ENCODE measurements around the gene KCNAB2. TPM values are rescaled to one million over a fixed set of nuclear protein-coding genes. Genes with fewer than 3 reads are reported as not detected.

The KCNAB2 gene
- total and polyA plus RNA-seq, 2 donors (not counting 1 experiment from before 2014, with no cell fraction given), result 90.7 to 143 TPM

GRCh38 chr1:6083801-6084446 lies 38.2 kb downstream of the KCNAB2 start:
- TF ChIP-seq EZH2 (IDR thresholded peaks at IDR 0.05; ENCODE audit: borderline replicate concordance, insufficient read depth, low read depth, low read length, poor library complexity, severe bottlenecking), result no peak
- TF ChIP-seq, protein P1, sequence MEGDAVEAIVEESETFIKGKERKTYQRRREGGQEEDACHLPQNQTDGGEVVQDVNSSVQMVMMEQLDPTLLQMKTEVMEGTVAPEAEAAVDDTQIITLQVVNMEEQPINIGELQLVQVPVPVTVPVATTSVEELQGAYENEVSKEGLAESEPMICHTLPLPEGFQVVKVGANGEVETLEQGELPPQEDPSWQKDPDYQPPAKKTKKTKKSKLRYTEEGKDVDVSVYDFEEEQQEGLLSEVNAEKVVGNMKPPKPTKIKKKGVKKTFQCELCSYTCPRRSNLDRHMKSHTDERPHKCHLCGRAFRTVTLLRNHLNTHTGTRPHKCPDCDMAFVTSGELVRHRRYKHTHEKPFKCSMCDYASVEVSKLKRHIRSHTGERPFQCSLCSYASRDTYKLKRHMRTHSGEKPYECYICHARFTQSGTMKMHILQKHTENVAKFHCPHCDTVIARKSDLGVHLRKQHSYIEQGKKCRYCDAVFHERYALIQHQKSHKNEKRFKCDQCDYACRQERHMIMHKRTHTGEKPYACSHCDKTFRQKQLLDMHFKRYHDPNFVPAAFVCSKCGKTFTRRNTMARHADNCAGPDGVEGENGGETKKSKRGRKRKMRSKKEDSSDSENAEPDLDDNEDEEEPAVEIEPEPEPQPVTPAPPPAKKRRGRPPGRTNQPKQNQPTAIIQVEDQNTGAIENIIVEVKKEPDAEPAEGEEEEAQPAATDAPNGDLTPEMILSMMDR (IDR thresholded peaks at IDR 0.05), result no peak
- no peak for DNase-seq

GRCh38 chr1:6084781-6085495 lies 39.2 kb downstream of the KCNAB2 start:
- ChIA-PET CTCF (no interaction called here), POLR2A (no interaction called here)
- Histone ChIP-seq H3K9ac (ENCODE audit: low read length) (no peak overlapping the region), H3K9me3 (ENCODE audit: control extremely low read depth in 1 of 3, control insufficient read depth in 2 of 3, insufficient read depth in 1 of 3, low read length in 2 of 3) (no peaks in the 10 kb centered on the region), H3K4me1 (ENCODE audit: control insufficient read depth in 2 of 2, insufficient read depth in 2 of 2, low read length in 2 of 2) (no peaks in the 10 kb centered on the region), H3K4me2 (replicated peaks; ENCODE audit: low read depth, low read length, poor library complexity, severe bottlenecking) (no peak overlapping the region), H3K27me3 (replicated peaks in 1 of 4; ENCODE audit: control extremely low read depth in 1 of 4, control insufficient read depth in 3 of 4, insufficient read depth in 4 of 4, low read length in 3 of 4) (no peaks in the 10 kb centered on the region), H4K20me1 (ENCODE audit: control insufficient read depth, insufficient read depth, low read length, poor library complexity, severe bottlenecking) (peaks cover 13% of the 10 kb centered on the region), H3K36me3 (replicated peaks in 1 of 2; ENCODE audit: control extremely low read depth in 1 of 2, control insufficient read depth in 1 of 2, extremely low read depth in 1 of 2, insufficient read depth in 2 of 2, low read length in 1 of 2) (peaks cover 0 to 32% of the 10 kb centered on the region in 2 experiments), H3K4me3 (ENCODE audit: control extremely low read depth in 1 of 5, extremely low read depth in 1 of 5, insufficient read depth in 1 of 5, low read depth in 2 of 5, low read length in 4 of 5) (no peak overlapping the region), H2AFZ (ENCODE audit: insufficient read depth, low read depth, low read length, poor library complexity, severe bottlenecking) (no peak overlapping the region), H3K79me2 (ENCODE audit: control insufficient read depth, insufficient read depth, low read length) (no peaks in the 10 kb centered on the region), H3K27ac (ENCODE audit: low read length in 2 of 2) (no peak overlapping the region)
- no peak for TF ChIP-seq EZH2 (IDR thresholded peaks at IDR 0.05; ENCODE audit: borderline replicate concordance, insufficient read depth, low read depth, low read length, poor library complexity, severe bottlenecking)
- TF ChIP-seq, protein P1 (IDR thresholded peaks at IDR 0.05), result no peak
- Mint-ChIP-seq H3K4me1 (no peaks in the 10 kb centered on the region), H3K27ac (no peak overlapping the region), H3K4me3 (no peak overlapping the region), H3K27me3 (no peaks in the 10 kb centered on the region), H3K9me3 (ENCODE audit: insufficient read depth) (no peaks in the 10 kb centered on the region)
- intact Hi-C loops (cut with micrococcal nuclease), result no loop called here
- ATAC-seq (ENCODE audit: low read depth) (no peak), DNase-seq (no peak)
- 96% methylated on average over 17 of the region's 18 CpGs for WGBS (ENCODE audit: insufficient coverage)

More at GRCh38 chr1:6083801-6084446, 38.2 kb downstream of the KCNAB2 start:
- Histone ChIP-seq H3K4me1 (ENCODE audit: control insufficient read depth in 2 of 2, insufficient read depth in 2 of 2, low read length in 2 of 2) (no peaks in the 10 kb centered on the region), H3K4me2 (replicated peaks; ENCODE audit: low read depth, low read length, poor library complexity, severe bottlenecking) (no peak overlapping the region), H2AFZ (ENCODE audit: insufficient read depth, low read depth, low read length, poor library complexity, severe bottlenecking) (no peak overlapping the region), H3K79me2 (ENCODE audit: control insufficient read depth, insufficient read depth, low read length) (no peaks in the 10 kb centered on the region), H3K36me3 (replicated peaks in 1 of 2; ENCODE audit: control extremely low read depth in 1 of 2, control insufficient read depth in 1 of 2, extremely low read depth in 1 of 2, insufficient read depth in 2 of 2, low read length in 1 of 2) (peaks cover 0 to 26% of the 10 kb centered on the region in 2 experiments), H3K27ac (ENCODE audit: low read length in 2 of 2) (no peak overlapping the region), H3K9me3 (ENCODE audit: control extremely low read depth in 1 of 3, control insufficient read depth in 2 of 3, insufficient read depth in 1 of 3, low read length in 2 of 3) (no peaks in the 10 kb centered on the region), H3K27me3 (replicated peaks in 1 of 4; ENCODE audit: control extremely low read depth in 1 of 4, control insufficient read depth in 3 of 4, insufficient read depth in 4 of 4, low read length in 3 of 4) (no peaks in the 10 kb centered on the region), H3K9ac (ENCODE audit: low read length) (no peak overlapping the region), H4K20me1 (ENCODE audit: control insufficient read depth, insufficient read depth, low read length, poor library complexity, severe bottlenecking) (peaks cover 13% of the 10 kb centered on the region), H3K4me3 (ENCODE audit: control extremely low read depth in 1 of 5, extremely low read depth in 1 of 5, insufficient read depth in 1 of 5, low read depth in 2 of 5, low read length in 4 of 5) (no peak overlapping the region)
- no peaks in the 10 kb centered on the region for H3K9me3 Mint-ChIP-seq (ENCODE audit: insufficient read depth)
- intact Hi-C loops (cut with micrococcal nuclease), result no loop called here
- H3K27me3 Mint-ChIP-seq, result no peaks in the 10 kb centered on the region
- no peak overlapping the region for H3K27ac Mint-ChIP-seq
- ChIA-PET POLR2A (no interaction called here), CTCF (no interaction called here)
- no peak for ATAC-seq (ENCODE audit: low read depth)
- no peak overlapping the region for H3K4me3 Mint-ChIP-seq
- 92% methylated on average over 11 of the region's 12 CpGs for WGBS (ENCODE audit: insufficient coverage)
- H3K4me1 Mint-ChIP-seq, result no peaks in the 10 kb centered on the region
